Uterus (tissue), 2 donors: ENCODE measurements around the gene ASCC3.

Experiments
- CTCF ChIP-seq, 4 experiments: fragments of 200-600 bp in 2 of 4; fragments of 450-650 bp in 2 of 4; sonication (generic) in 2 of 4; IDR thresholded peaks; one replicate each; pipeline ENCODE4 v1.5.1; 2016 to 2019; ENCODE audit warnings: antibody characterized with exemption in 4 of 4, mild to moderate bottlenecking in 2 of 4, moderate library complexity in 1 of 4
- POLR2A ChIP-seq, 2 donors: fragments of 450-650 bp; IDR thresholded peaks; one replicate each; pipeline ENCODE4 v1.6.1; 2016; ENCODE audit warnings: antibody characterized with exemption in 2 of 2, mild to moderate bottlenecking in 1 of 2, moderate library complexity in 1 of 2

GRCh38 chr6:100923481-100924165, 42.5 kb upstream of the ASCC3 start:
- TF ChIP-seq CTCF (IDR thresholded peaks at IDR 0.05) (no peak), POLR2A (IDR thresholded peaks at IDR 0.05) (no peak)
